GM19372 (cell line): ENCODE measurements around the gene SRSF12.
"Not testable (repeated sequence)": the region's sequence is repeated elsewhere in the genome, so short reads cannot be mapped to it uniquely, and the experiment has no call there.

Experiments
- ATAC-seq: cut with Tn5 transposase; IDR thresholded peaks from one replicate; pipeline ENCODE4 v1.9.1; 2021; ENCODE audit warnings: mild to moderate bottlenecking, low read depth, moderate library complexity; ENCODE audit not compliant: unreplicated experiment

The SRSF12 gene

DNA sequence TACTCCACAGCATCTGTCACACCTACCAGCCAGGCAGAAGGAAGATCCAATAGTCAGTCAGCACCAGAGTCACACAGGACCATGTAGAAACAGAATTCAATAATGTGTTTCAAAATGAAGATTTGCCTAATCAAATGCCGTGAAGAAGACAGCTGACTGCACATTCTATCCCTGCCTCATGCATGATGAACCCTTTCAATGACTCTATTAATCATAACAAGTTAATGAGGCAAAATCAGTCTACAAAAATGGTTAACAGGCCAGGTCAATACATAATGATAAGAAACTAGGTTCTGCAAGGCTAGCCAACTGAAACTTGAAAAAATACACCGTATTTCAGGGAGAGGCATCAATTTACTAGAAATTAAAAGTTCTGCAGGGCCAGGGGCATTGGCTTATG lies 44.0 kb downstream of the SRSF12 start:
- ATAC-seq: no peak

DNA sequence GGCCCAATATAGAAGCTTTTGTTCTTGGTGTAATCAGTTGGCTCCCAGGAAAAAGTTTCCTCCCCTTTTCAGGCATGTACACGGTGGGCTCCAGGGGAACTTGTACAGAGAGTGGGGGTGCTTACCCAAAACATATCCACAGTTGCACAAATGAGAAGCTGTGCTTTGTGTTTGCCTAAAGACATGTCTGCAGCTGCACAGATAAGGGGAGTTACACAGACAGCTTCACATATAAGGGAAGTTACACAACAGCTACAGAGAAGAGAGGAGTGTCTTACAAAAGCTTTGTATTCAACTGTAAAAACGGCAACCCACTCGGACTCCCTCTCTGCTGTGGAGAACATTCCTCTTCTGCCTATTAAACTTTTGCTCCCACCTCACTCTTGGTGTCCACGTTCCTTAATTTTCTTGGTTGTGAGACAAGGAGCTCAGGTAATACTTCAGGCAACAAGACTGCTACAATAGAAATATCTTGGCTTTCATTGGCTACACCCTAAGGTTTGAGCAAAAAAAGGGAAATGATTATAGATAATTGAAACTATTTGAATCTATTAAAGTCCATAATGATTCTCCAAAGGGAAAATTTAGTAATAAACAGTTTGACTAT lies 44.8 kb downstream of the SRSF12 start:
- ATAC-seq: no peak

DNA sequence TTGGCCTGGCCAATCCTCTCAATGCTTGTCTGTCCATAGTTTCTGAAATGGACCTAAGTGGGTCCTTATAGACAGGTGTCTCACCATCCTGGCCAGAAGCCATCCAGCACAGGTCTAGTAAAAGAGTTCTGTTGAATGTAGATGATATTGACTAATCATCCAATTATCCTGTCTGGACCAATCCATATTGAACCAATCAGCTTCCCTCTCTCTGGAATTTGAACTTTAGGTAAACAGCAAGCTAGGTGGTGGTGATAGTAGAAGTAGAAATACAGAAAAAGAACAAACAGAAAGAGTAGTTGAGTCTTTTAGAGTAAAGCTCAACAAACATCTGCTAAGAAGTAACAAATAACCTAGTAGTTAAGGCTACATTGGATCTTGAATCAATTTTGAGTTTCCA lies 46.8 kb downstream of the SRSF12 start:
- ATAC-seq: no peak

DNA sequence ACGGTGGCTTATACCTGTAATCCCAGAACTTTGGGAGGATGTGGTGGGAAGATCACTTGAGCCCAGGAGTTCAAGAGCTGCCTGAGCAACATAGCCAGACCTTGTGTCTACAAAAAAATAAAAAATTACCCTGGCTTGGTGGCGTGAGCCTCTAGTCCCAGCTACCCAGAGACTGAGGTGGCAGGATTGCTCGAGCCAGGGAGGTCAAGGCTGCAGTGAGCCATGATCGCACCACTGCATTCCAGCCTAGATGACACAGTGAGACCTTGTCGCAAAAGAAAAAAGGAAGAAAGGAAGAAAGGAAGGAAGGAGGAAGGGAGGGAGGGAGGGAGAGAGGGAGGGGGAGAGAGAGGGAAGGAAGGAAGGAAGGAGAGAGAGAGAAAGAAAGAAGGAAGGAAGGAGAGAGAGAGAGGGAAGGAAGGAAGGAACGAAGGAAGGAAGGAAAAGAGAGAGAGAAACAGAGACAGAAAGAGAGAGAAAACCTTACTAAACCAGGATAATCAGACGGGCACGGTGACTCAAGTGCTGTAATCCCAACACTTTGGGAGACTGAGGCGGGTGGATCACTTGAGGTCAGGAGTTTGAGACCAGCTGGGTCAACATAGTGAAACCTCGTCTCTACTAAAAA lies 48.2 kb downstream of the SRSF12 start:
- ATAC-seq: no peak

DNA sequence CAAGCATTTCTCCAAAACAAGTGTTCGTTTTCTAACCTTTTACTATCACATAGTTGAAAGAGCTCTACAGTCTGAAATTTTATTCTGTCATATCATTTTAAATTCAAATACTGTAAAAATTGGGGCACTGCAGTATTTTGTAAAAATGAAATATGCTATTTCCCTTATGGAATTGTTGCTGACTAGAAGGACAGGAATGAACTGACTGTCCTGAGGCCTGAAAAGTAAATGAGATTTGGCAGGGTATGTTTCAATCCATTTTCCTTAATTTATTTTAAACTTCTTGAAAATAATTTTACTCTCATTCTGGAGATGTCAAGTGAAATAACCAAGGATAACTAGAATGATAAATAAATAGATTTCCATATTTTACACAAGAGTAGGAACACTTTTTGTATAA lies 49.2 kb downstream of the SRSF12 start:
- ATAC-seq: no peak

DNA sequence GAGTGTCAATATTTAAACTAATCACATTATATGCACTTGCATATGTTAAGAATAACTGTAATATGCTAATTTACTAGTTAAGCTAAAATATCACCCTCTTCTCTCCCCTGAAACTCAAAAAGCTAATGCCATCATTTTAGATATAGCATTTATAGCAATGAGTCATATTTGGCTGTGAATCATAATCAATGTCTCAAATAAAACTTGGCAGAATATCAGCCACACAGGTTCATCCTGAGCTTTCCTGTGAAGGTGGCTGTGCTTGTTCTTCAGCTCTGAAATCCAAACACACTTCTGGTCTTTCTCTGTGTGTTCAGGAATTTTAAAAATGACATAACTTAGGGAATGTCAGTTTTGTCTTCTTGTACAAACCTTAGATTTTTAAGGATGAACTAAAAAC lies 50.1 kb downstream of the SRSF12 start:
- no peak for ATAC-seq

DNA sequence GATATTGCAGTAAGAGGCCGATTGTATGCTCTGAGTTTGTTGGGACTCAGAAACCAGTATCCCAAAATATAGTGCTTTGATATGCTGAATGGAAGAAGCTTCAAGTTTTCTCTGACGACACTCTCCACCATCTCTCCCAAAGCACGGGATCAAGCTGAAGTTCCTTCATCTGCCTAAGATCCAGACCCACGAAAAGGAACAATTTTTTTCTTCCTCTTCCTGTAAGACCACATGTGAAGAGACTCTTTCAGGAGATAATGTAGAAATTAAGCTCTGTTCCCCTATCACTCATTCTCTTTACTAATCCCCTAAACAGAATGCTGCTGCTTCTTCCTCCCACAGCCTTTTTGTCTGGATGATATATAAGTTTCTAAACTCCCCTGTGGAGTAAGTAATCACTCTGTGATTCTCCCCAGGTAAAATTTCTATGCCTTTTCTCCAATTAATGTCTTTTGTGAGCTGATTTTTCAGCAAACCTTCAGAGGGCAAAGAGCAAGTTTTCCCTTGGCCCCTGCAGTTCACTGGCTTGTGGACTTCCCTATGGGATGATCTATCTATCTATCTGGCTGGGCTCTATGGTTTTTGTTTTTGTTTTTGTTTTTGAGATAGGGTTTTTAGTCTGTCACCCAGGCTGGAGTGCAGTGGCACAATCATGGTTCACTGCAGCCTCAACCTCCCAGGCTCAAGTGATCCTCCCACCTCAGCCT lies 50.8 kb downstream of the SRSF12 start:
- ATAC-seq: no peak

DNA sequence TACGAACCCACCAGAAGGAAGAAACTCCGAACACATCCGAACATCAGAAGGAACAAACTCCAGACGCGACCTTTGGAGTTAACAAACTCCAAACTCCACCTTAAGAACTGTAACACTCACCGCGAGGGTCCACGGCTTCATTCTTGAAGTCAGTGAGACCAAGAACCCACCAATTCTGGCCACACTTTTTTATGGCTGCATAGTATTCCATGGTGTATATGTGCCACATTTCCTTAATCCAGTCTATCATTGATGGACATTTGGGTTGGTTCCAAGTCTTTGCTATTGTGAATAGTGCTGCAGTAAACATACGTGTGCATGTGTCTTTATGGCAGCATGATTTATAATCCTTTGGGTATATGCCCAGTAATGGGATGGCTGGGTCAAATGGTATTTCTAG lies 51.8 kb downstream of the SRSF12 start:
- not testable (repeated sequence) for ATAC-seq

DNA sequence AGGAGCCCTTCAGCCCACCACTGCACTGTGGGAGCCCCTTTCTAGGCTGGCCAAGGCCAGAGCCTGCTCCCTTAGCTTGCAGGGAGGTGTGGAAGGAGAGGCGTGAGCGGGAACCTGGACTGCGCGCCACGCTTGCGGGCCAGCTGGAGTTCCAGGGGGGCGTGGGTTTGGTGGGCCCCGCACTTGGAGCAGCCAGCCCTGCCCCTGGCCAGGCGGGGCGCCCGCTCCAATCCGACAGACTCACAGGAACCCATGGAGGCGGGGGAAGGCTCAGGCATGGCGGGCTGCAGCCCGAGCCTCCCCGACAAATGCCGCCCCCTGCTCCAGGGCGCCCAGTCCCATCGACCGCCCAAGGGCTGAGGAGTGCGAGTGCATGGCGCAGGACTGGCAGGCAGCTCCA lies 52.9 kb downstream of the SRSF12 start:
- not testable (repeated sequence) for ATAC-seq

DNA sequence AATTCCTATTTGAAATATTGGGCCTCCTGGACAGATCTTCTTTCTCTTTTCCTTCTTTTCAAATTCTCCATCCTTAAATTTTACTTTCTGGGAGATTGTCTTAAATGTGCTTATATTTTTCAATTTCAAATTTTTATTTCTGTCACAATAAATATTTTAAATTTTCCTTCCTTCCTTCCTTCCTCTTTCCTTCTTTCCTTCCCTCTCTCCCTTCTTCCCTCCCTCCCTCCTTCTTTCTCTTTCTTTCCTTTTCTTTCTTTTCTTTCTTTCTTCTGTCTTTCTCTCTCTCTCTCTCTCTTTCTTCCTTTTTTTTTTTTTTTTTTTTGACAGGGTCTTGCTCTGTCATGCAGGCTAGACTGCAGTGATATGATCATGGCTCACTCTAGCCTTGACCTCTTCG lies 54.0 kb downstream of the SRSF12 start:
- no peak for ATAC-seq

DNA sequence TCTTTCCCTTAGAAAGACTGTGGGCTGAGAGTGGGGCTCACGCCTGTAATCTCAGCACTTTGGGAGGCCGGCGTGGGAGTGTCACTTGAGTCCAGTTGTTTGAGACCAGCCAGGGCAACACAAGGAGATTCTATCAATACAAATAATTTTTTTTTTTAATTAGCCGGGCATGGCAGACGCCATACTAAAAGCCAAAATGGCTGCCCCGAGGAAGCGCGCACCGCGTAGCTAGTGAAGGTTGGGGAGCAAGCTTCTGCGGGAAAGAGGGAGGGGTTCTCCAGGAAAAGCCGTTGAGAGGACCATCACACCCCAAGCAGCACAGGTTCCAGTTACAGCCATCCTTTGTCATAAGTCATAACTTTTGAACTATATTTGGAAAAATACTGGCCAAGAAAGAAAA lies 58.6 kb downstream of the SRSF12 start:
- ATAC-seq: no peak

DNA sequence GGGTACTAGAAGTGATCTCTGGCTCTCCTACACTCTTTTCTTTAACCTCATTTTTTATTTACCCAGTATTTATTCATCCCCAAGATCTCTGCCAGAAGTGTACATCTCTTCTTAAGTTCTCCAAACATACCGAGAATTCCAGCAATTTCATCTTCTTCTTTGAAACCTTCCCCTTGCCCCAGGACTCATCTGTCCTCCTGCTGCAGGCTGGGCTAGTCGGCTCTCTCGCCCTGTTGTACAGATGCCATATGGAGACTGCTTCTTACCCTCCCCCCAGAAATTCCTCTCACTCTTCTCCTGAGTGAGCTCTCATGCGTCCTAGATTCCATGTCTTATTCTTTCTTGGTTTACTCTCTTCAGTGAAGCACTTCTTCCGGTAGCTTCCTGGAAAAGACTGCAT lies 59.2 kb downstream of the SRSF12 start:
- no peak for ATAC-seq

DNA sequence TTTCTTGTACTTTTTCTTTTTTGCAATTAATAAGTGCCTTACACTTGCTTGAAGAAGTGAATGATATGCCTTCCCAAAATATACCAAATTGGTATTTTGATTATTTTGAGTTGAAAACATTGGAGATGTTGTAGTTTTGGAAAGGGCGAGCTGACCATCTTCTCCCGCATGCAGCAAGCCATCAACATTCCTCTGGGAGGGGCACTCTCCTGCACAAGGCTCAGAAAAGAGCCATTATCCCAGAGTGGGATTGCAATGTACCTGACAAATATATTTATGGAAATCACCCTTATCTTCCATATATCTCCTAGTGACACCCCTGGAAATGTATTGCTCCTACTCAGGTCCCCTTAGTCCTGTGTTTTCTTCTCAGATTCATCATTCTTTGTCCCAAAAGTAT lies 60.1 kb downstream of the SRSF12 start:
- ATAC-seq: no peak

DNA sequence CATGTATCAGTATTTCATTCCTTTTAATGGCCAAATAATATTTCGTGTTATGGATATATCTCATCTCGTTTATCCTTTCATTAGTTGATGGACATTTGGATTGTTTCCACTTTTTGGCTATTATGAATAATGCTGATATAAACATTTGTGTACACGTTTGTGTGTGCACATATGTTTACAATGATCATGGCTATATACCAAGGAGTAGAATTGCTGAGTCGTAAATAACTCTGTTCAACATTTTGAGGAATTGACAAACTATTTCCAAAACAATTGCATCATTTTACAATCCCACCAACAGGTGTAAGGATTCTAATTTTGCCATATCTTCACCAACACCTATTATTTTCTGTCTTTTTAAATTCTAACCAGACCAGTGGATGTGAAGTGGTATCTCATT lies 63.7 kb downstream of the SRSF12 start:
- ATAC-seq: no peak

DNA sequence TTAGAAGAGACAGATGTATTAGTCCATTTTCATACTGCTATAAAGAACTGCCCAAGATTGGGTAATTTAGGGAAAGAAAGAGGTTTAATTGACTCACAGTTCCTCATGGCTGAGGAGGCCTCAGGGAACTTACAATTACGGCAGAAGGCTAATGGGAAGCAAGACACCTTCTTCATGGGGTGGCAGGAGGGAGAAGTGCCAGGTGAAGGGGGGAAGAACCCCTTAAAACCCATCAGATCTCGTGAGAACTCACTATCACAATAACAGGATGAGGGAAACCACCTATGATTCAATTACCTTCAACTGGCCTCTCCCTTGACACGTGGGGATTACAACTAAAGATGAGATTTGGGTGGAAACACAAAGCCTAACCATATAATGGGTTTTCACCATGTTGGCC lies 66.2 kb downstream of the SRSF12 start:
- ATAC-seq: no peak

DNA sequence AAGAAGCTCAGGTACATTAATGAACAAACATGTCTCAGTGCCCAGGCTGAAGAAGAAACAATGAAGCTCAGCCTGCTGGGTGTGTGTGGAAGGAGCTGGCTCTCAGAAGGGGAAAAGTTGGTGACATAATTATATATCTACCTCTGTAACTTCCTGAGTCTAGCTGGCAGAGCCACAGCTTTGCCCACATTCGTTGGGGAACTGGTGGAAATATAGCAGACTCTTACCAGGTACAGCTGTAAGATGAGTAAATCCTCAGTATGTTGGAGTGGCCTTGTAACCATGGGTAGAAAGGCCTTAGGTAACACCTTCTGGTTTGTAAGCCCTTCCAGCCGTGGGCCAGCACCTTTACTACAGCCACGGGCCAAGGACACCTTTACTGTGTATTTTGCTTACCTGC lies 67.2 kb downstream of the SRSF12 start:
- ATAC-seq: no peak

DNA sequence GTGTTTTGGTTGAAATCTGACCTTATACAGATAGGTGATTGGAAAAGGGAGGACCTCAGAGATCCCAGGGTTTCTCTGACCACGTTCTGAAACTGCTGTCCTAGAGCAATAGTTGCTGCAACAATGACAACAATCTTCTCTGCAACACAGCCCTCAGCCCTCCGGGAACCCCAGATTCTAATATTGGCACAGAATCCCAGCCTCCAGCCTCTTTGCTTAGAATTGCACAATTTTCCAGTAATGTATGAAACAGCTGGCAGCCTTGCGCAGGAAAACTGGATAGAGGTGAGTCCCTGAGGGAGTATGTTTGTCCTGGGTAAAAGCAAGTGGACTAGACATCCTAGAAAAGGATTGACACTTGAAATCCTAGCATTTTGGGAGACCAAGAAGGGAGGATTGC lies 67.7 kb downstream of the SRSF12 start:
- ATAC-seq: no peak

DNA sequence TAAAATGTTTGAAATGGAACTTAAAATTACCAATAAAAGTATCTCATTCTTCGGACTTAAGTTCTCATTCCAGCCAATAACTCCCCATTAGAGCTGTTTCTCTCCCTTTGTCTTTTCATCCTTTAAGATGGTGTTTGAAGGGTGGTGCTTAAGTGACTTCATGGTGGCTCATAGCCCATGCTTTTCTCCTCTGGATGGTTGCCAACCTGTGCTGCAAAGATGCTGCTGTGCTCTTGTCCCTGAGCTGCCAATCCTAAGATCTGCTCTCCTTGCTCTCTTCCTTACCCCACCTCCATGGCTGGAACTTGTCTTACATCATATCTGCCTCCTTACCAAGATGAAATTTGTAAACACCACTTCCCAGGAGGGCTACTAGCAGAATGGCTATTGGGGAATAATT lies 68.9 kb downstream of the SRSF12 start:
- no peak for ATAC-seq

DNA sequence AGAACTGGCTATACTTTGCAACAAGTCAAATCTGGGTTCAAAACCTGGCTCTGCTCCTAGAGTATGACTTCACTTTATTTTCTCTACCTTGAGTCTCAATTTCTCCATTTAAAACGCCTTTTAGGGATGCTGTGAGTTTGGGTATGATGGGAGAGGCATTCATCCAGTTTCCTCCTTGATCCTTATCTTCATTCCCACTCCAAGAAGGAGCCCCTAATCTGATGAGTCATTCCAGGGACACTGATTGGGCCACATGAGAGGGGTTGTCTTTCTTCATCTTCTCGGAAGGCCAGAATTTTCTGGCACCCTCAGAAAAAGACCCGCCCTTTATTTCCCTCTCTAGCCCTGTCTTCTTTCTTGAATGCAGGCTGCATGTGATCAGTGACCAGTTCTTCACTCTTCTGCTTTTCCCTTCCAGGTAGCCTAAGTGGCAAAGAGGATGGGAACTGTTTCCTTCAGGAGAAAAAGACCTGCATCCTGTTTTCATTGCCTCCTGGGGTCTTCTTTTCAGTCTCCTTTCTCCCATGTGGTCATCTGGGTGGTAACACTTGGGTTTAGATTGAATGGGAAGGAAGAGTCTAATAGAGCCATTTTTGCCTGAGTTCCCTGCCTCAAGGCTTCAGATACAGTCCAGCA lies 69.5 kb downstream of the SRSF12 start:
- ATAC-seq: no peak

DNA sequence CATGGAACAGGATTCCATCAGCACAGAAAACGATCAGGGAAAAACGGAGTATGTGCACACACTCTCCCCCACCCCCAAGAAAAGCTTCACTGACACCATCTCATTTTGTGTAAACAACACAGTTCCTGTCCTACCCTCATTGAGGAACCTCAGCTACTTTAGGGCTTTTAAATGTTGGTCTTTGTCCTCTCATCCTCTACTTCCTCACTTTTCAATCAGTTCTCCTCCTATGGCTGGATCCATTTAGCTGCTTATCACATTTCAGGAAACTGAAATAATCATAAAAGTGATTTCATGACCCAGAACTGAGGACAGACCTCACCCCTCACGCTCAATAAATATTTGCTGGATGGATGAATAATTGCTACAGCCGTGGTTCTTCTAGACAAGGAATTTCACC lies 70.4 kb downstream of the SRSF12 start:
- ATAC-seq: no peak
